GM18519 (cell line): Measurements from ENCODE around the gene VPS26A.

ENCODE experiments used
- ATAC-seq: cut with Tn5 transposase; IDR thresholded peaks from one replicate; pipeline ENCODE4 v1.9.1; 2021; ENCODE audit warnings: mild to moderate bottlenecking, moderate library complexity; ENCODE audit not compliant: unreplicated experiment, low FRiP score

VPS26A gene

DNA sequence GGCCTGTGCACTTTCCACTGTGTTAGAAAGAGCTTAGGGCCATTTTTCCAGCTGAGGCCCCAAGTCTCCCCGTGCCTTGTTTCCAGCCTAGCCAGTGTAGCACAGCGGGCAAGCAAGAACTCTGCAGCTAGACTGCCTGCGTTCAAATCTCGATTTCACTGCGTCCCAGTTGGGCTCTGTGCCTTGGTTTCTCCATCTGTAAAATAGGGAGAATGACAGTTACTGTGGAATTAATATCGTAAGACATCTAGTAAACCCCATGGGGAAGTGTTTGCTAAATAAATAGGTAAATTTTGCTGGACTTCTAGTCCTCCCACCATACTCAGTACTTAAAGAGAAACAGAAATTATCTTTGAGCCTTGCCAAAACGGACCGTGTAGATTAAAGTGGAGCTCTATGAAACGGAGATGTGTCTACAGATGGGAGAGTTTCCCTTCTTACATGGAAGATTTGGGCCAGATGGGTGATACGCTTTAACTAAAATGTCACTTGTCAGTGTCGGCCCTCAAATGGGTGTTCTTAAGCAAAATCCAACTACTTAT, 92.7 kb downstream of the VPS26A start:
- ATAC-seq: no peak

DNA sequence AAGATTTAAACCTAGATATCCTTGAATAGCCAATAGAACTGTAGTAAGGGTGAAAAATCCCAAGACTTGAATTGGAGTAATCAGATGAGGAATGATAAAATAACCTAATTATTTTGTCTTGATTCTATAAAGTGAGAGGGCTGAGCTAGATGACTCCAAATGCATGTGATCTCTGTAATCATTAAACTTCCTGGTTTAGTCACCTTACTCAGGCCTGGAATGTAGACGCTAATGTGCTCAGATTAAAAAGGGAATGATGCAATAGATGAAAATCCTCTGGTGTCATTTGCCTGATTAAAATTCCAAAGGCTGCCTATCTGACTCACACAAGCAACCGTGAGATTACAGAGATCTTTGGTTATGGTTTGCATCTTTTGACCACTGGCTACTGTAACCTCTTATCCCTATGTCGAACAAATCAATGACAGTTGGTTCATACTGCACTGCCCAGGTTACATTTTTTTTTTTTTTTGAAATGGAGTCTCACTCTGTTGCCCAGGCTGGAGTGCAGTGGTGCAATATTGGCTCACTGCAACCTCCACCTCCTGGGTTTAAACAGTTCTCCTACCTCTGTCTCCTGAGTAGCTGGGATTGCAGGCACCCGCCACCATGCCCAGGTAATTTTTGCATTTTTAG, 93.3 kb downstream of the VPS26A start:
- ATAC-seq: no peak

DNA sequence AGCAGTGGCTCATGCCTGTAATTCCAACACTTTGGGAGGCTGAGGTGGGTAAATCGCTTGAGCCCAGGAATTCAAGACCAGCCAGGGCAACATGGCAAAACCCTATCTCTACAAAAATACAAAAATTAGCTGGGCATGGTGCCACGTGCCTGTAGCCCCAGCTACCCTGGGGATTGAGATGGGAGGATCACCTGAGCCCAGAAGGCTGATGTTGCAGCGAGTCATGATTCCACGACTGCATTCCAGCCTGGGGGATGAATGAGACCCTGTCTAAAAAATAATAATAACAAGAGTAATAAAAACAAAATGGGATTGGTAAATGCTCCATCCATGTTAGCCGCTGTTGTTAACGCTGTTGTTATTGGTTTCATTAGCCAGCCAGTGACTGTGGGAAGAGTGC, 94.9 kb downstream of the VPS26A start:
- no peak for ATAC-seq

GRCh38 chr10:69220041-69220451, 96.1 kb downstream of the VPS26A start, which contains the start of gene HKDC1:
HKDC1 (plus strand) TSS chr10:69220332; CDS start chr10:69220436, 104 bp downstream.
- no peak for ATAC-seq

DNA sequence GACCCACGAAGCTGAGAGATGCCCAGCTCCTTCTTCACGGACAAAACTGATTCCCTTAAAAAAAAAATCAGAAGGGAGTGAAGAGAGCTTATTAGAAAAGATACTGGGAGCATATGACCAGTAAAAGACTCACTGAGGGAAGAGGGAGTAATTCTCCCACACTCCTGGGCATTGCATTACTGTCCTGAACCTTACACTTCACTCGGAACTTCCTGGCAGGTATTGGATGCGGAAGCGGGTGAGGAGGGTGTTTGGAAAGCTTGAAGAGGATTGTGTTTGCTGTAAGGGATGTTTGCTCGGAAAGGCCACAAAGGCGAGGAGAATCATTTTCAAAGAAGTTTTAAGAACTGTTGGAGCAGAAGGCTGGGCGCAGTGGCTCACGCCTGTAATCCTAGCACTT, 96.5 kb downstream of the VPS26A start:
- no peak for ATAC-seq
